A549 treated with AZD9567 at 1 μM for 4 hours (cell line): Measurements from ENCODE around the gene SLC4A5. TPM values are rescaled to one million over a fixed set of nuclear protein-coding genes. Genes with fewer than 3 reads are reported as not detected.

ENCODE experiments used
- total RNA-seq: library from RNA; stranded (reverse); fragments of 200-300 nt; extraction: Qiagen RNA extraction; gene quantifications from 5 replicates; pipeline ENCODE4 v1.2.3, GENCODE V29; 2022; ENCODE audit not compliant: insufficient read depth

The SLC4A5 gene
- 0.23 to 0.55 TPM (median 0.51 TPM) in 4 of 5 replicates, not detected in the other for total RNA-seq

GRCh38 chr2:74343316-74343715 lies at the start of gene SLC4A5:
Gene SLC4A5, minus strand, starts transcription at chr2:74343416. Its CDS starts 28,393 bp downstream, at chr2:74315023.

DNA sequence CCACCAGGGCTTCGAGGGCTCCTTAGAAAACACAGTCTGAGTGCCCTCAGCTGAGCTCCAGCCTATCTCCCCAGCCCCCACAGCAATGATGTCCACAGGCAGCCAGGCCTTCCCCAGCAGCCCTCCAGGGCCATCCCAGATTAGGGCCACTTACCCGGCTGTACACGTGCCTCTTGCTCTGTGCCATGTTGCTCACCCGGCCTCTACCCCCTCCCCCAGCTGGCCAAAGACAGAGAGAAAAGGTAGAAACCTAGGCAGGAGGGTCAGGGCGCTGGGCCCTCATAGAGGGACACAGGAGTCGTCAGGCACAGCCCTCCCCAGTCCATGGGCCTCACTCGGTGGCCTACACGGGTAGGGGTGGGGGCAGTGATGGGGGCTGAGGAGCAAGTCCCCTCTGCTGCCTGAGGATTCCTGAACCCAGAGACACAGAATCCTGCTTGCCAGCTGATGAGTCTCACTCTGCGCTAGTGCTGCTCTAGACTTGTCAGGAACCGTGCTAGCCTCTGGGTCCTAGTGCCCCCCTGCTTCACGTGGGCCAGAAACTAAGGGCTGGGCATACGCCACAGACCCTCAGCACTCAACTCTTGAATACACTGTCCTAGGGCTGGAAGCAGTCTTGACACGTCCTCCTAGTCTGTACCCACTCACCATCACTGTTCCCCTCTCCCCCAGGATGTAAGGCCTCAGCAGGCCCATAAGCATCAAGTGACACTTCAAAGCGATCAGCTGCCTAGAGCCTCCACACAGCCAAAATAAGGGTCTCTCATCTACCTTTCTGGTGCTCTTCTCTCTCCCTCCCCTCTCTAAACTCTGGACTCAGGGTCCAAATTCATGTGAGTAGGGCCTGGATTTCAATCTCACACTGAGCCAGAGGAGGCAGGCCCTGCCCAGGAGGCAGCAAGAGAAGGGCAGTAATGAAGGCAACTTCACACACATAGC lies 36.9 kb upstream of the SLC4A5 start, which contains the start of gene DCTN1:
DCTN1 (minus strand) TSS at position 461 of the 939 bp plus-strand sequence; CDS start at position 187, 274 bp downstream.

GRCh38 chr2:74198461-74199274 lies 144.5 kb downstream of the SLC4A5 start, which contains the start of gene MTHFD2:
Gene MTHFD2, plus strand, starts transcription at chr2:74198615. Its CDS starts 27 bp downstream, at chr2:74198642.

DNA sequence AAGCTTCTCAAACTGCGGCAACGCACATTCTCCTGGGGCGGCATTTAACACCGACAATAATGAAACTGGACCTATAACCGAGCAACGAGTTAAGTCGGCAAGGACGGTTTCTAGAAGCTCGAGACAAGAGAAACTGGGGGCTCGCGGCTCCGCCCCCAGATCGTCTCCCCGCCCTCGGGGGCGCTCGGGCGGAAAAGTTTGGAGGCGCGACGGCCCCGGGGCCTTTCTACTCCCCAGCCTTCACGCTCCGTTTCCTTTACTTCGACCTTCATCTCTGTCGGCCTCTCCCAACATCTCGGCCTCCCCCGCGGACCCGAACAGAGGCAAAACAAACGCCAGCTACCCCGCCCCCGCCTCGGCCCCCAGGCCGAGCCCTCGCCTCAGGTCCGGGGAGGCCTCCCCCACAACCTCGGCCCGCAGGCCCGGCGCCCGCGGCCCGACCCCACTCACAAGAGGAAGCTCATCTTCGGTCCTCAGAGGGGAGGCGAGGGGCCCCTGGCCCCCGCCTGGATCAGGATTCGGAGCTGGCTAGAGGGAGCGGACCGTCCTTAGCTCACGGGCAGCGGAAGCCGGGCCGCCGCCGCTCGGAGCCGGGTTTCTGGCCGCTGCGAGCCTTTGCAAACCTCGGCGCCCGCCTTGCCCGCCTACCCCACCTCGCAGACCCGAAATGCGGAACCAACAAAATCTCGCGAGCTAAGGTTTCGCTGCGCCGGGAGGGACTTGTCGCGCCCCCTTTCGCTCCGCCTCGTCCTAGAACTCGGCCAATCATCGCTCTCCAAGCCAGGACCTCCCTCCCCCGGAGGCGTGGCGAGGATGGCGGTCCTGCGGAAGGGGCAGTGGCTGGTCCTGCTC lies 164.8 kb downstream of the SLC4A5 start, which contains the start of gene MOB1A:
MOB1A (minus strand) TSS at position 669 of the 852 bp plus-strand sequence; CDS start at position 464, 205 bp downstream.

Other genes with a start within 250 kb of the SLC4A5 start
- gene BOLA3, start 195.5 kb downstream of the SLC4A5 start, total RNA-seq, result 125 to 169 TPM (median 135 TPM) in 5 replicates
- gene MOB1A, start 164.5 kb downstream of the SLC4A5 start, total RNA-seq, result 81.1 to 112 TPM (median 89.5 TPM) in 5 replicates
- gene MTHFD2, start 144.8 kb downstream of the SLC4A5 start, total RNA-seq, result 168 to 230 TPM (median 177 TPM) in 5 replicates
- gene DCTN1, start 36.9 kb upstream of the SLC4A5 start, total RNA-seq, result 108 to 152 TPM (median 145 TPM) in 5 replicates
- 2.9 to 5.0 TPM (median 4.2 TPM) in 5 replicates for gene C2orf81, start 78.2 kb upstream of the SLC4A5 start, total RNA-seq
- 81.9 to 90.0 TPM (median 89.3 TPM) in 5 replicates for gene WDR54, start 78.3 kb upstream of the SLC4A5 start, total RNA-seq
- 21.5 to 26.2 TPM (median 25.1 TPM) in 5 replicates for gene RTKN, start 98.5 kb upstream of the SLC4A5 start, total RNA-seq
- gene INO80B, start 111.7 kb upstream of the SLC4A5 start, total RNA-seq, result 28.3 to 54.8 TPM (median 52.5 TPM) in 5 replicates
- gene WBP1, start 115.0 kb upstream of the SLC4A5 start, total RNA-seq, result 65.3 to 86.2 TPM (median 83.5 TPM) in 5 replicates
- gene MOGS, start 122.0 kb upstream of the SLC4A5 start, total RNA-seq, result 39.3 to 56.5 TPM (median 54.1 TPM) in 5 replicates
- gene MRPL53, start 129.3 kb upstream of the SLC4A5 start, total RNA-seq, result 98.3 to 143 TPM (median 142 TPM) in 5 replicates
- gene CCDC142, start 139.6 kb upstream of the SLC4A5 start, total RNA-seq, result 14.4 to 15.4 TPM (median 14.5 TPM) in 5 replicates
- gene TTC31, start 139.7 kb upstream of the SLC4A5 start, total RNA-seq, result 12.7 to 19.4 TPM (median 18.6 TPM) in 5 replicates
- gene LBX2, start 156.2 kb upstream of the SLC4A5 start, total RNA-seq, result 2.7 to 3.9 TPM (median 3.2 TPM) in 4 of 5 replicates, not detected in the other
- gene PCGF1, start 164.3 kb upstream of the SLC4A5 start, total RNA-seq, result 34.2 to 37.9 TPM (median 35.0 TPM) in 5 replicates
- gene TLX2, start 171.0 kb upstream of the SLC4A5 start, total RNA-seq, result 0.28 to 0.46 TPM (median 0.37 TPM) in 4 of 5 replicates, not detected in the other
- gene DQX1, start 182.8 kb upstream of the SLC4A5 start, total RNA-seq, result 0.09 to 0.27 TPM (median 0.16 TPM) in 3 of 5 replicates, not detected in the others
- 174 to 251 TPM (median 241 TPM) in 5 replicates for gene AUP1, start 186.3 kb upstream of the SLC4A5 start, total RNA-seq
- gene HTRA2, start 186.5 kb upstream of the SLC4A5 start, total RNA-seq, result 35.6 to 41.1 TPM (median 39.5 TPM) in 5 replicates
- 0.22 to 8.4 TPM (median 0.42 TPM) in 5 replicates for gene LOXL3, start 210.5 kb upstream of the SLC4A5 start, total RNA-seq
- 3.7 to 6.0 TPM (median 4.8 TPM) in 5 replicates for gene DOK1, start 211.3 kb upstream of the SLC4A5 start, total RNA-seq